KMS-11 (cell line): ENCODE results near the gene ACBD5.
A peak's percentile ranks its signal among the peaks of the same experiment; 100 is the strongest.

Experiments
- H2AFZ ChIP-seq: fragments of 200-600 bp; sonication (generic); 2 replicates; pipeline ENCODE4 v1.6.1; 2016; ENCODE audit warnings: antibody characterized with exemption, mixed run types, low read depth
- H3K27ac ChIP-seq: fragments of 200-600 bp; sonication (generic); 2 replicates; pipeline ENCODE4 v1.6.1; 2016; ENCODE audit warnings: mild to moderate bottlenecking, mixed run types
- H3K27me3 ChIP-seq: fragments of 200-600 bp; sonication (generic); 2 replicates; pipeline ENCODE4 v1.6.1; 2017; ENCODE audit warnings: mild to moderate bottlenecking, low read depth, mixed run types, moderate library complexity; ENCODE audit not compliant: insufficient read depth
- H3K36me3 ChIP-seq: fragments of 200-600 bp; sonication (generic); 2 replicates; pipeline ENCODE4 v1.6.1; 2017; ENCODE audit warnings: mild to moderate bottlenecking, mixed run types; ENCODE audit not compliant: insufficient read depth
- H3K4me1 ChIP-seq: fragments of 200-600 bp; sonication (generic); 2 replicates; pipeline ENCODE4 v1.6.1; 2016; ENCODE audit warnings: mild to moderate bottlenecking, low read depth, mixed run types; ENCODE audit not compliant: poor library complexity, severe bottlenecking
- H3K4me2 ChIP-seq: fragments of 200-600 bp; sonication (generic); 2 replicates; pipeline ENCODE4 v1.7.0; 2016; ENCODE audit warnings: mild to moderate bottlenecking, mixed run types
- H3K4me3 ChIP-seq: fragments of 200-600 bp; sonication (generic); IDR thresholded peaks from 2 replicates; pipeline ENCODE4 v1.6.1; 2017; ENCODE audit warnings: low read depth, low read length, mixed read lengths; ENCODE audit not compliant: insufficient read depth
- H3K79me2 ChIP-seq: fragments of 200-600 bp; sonication (generic); 2 replicates; pipeline ENCODE4 v1.6.1; 2016; ENCODE audit warnings: low read depth, mixed run types; ENCODE audit not compliant: insufficient read depth
- H3K9ac ChIP-seq: fragments of 200-600 bp; sonication (generic); 2 replicates; pipeline ENCODE4 v1.6.1; 2016; ENCODE audit warnings: mild to moderate bottlenecking, mixed run types
- H4K20me1 ChIP-seq: fragments of 200-600 bp; sonication (generic); 2 replicates; pipeline ENCODE4 v1.6.1; 2016; ENCODE audit warnings: mild to moderate bottlenecking, mixed run types; ENCODE audit not compliant: insufficient read depth
- TF ChIP-seq, protein P1 (sequence below): fragments of 200-600 bp; sonication (generic); conservative IDR thresholded peaks from 2 replicates; pipeline ENCODE4 v1.6.1; 2017; ENCODE audit warnings: low read depth, mild to moderate bottlenecking, antibody characterized with exemption, low read length, moderate library complexity, mixed read lengths

ACBD5 gene

DNA sequence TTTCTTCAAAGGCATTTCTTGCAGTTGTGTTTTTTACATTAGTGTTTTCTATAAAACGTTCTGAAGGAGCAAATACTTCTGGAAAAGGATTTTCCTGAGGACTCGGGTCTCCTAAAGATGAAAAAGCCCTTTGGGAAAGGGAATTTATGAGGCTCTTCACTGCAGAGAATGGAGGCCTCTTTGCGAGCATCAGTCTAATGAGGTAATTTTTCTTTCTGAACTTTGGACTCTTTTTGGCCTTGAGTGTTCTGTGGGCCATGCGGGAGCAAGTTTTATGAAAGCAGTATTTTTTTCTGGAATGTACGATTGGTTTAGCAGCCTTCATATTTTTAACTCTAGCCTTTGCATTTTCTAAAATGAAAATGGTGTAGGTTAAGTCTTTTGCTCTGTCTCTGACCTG is 6.4 kb upstream of the ACBD5 start:
- H3K9ac ChIP-seq: no peak overlapping the region
- 0 out of 2 replicates have a peak, but pooled peaks cover 7% of the 10 kb centered on the region for H3K79me2 ChIP-seq
- H3K4me1 ChIP-seq: peaks cover 10% of the 10 kb centered on the region
- no peaks in the 10 kb centered on the region for H4K20me1 ChIP-seq
- TF ChIP-seq, protein P1, sequence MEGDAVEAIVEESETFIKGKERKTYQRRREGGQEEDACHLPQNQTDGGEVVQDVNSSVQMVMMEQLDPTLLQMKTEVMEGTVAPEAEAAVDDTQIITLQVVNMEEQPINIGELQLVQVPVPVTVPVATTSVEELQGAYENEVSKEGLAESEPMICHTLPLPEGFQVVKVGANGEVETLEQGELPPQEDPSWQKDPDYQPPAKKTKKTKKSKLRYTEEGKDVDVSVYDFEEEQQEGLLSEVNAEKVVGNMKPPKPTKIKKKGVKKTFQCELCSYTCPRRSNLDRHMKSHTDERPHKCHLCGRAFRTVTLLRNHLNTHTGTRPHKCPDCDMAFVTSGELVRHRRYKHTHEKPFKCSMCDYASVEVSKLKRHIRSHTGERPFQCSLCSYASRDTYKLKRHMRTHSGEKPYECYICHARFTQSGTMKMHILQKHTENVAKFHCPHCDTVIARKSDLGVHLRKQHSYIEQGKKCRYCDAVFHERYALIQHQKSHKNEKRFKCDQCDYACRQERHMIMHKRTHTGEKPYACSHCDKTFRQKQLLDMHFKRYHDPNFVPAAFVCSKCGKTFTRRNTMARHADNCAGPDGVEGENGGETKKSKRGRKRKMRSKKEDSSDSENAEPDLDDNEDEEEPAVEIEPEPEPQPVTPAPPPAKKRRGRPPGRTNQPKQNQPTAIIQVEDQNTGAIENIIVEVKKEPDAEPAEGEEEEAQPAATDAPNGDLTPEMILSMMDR: no peak
- H3K36me3 ChIP-seq: no peaks in the 10 kb centered on the region
- H3K27me3 ChIP-seq: no peaks in the 10 kb centered on the region
- H3K4me3 ChIP-seq: no peak overlapping the region
- H2AFZ ChIP-seq: no peak overlapping the region
- no peak overlapping the region for H3K4me2 ChIP-seq
- H3K27ac ChIP-seq: no peak overlapping the region

DNA sequence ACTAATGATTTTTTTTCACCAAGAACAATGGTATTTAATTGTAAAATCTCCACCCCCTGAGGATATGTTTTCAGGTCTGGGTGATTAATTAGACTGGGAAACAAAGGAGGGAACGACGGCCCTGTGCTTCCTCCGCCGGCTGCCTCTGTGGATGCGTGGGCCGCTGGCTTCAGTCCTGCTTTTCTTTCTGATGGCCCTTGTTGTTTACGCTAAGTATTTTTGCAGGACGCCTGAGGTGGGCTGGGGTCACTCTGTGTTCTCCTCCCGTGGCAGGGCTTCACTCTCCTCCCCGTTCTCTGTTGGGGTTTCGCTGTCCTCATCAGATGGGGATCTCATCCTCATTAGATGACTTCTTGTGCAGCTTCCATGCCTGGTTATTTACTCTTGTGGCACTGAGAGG is 5.2 kb upstream of the ACBD5 start:
- TF ChIP-seq, protein P1: no peak
- Histone ChIP-seq H3K9ac (no peak overlapping the region), H3K4me1 (peaks cover 10% of the 10 kb centered on the region), H3K36me3 (no peaks in the 10 kb centered on the region), H3K4me3 (no peak overlapping the region), H2AFZ (no peak overlapping the region), H3K4me2 (no peak overlapping the region), H3K27me3 (no peaks in the 10 kb centered on the region), H4K20me1 (no peaks in the 10 kb centered on the region), H3K79me2 (0 out of 2 replicates have a peak, but pooled peaks cover 7% of the 10 kb centered on the region), H3K27ac (no peak overlapping the region)

DNA sequence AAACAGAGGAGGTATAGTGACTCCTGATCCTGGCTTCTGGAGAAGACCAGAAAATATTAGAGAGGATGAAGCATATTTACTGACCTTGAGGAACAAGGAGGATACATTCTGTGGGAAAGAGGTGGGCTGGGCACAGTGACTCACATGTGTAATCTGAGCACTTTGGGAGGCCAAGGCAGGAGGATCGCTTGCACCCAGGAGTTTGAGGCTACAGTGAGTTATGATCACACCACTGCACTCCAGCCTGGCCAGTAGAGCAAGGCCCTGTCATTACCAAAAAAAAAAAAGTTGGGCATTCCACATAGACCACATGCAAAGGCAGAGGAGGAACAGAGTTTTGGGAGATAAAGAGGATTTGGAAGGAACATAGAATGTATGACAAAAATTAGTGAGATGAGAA is 4.4 kb upstream of the ACBD5 start:
- no peak overlapping the region for H3K4me2 ChIP-seq
- H3K79me2 ChIP-seq: 0 out of 2 replicates have a peak, but pooled peaks cover 7% of the 10 kb centered on the region
- H2AFZ ChIP-seq: no peak overlapping the region
- TF ChIP-seq, protein P1: no peak
- no peak overlapping the region for H3K4me3 ChIP-seq
- no peaks in the 10 kb centered on the region for H4K20me1 ChIP-seq
- H3K4me1 ChIP-seq: peaks cover 10% of the 10 kb centered on the region
- H3K9ac ChIP-seq: no peak overlapping the region
- H3K36me3 ChIP-seq: no peaks in the 10 kb centered on the region
- no peaks in the 10 kb centered on the region for H3K27me3 ChIP-seq
- H3K27ac ChIP-seq: no peak overlapping the region

DNA sequence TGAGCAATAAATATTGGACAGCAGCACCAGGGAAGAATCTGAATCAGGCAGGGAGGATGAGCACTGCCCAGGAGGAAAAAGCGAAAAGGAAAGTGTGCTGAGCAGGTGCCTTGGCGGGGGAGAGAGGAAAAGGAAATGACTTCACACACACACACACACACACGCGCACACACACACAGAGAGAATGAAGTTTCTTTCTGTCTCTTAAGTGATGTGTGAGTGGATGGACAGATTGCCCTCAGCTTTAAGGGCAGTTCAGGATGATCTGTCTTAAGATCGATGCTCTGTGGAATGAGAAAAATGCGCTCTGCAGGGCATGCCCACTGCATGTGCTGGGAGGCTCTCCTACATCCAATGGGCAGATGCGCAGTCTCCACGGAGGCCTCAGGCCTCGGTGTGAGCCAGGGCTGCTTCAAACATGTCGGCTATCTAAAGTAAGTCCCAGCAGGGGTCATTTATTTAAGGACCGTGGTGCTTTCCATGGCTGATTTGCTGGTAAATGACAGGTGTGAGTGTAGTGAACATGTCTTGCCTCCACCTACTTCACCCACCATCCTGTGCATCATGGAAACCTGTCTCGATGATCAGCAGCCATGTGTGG is 2.5 kb upstream of the ACBD5 start:
- Histone ChIP-seq H3K4me2 (peak overlapping the region; percentile 75), H3K27me3 (no peaks in the 10 kb centered on the region), H4K20me1 (no peaks in the 10 kb centered on the region), H3K4me3 (no peak overlapping the region), H3K27ac (peak overlapping the region; percentile 92), H3K36me3 (no peaks in the 10 kb centered on the region), H3K79me2 (peaks cover 20% of the 10 kb centered on the region), H3K4me1 (peaks cover 21% of the 10 kb centered on the region), H3K9ac (peak overlapping the region; percentile 90), H2AFZ (peak overlapping the region; percentile 76)
- TF ChIP-seq, protein P1: no peak
